PC-3 (cell line): ENCODE data around the gene POLR2F. TPM values are rescaled to one million over a fixed set of nuclear protein-coding genes. Genes with fewer than 3 reads are reported as not detected.

Experiments used
- ATAC-seq: fragments of 200-7000 bp; cut with Tn5 transposase; 2 replicates; pipeline ENCODE4 v1.9.1; 2020; ENCODE audit warnings: mild to moderate bottlenecking, moderate library complexity
- BruUV-seq: library from RNA; stranded (reverse); fragments of 400-500 nt; replicated peaks from 2 replicates; lab custom pipeline; 2021; lab: Mats Ljungman, UMichigan
- CTCF ChIA-PET: fragments of 300-600 bp; sonication (Branson Sonifier 250); formaldehyde crosslinking; loops from one replicate; lab custom pipeline; 2022; ENCODE audit warnings: antibody characterized with exemption; lab: Charles Lee
- POLR2A ChIA-PET: fragments of 300-600 bp; sonication (Branson Sonifier 250); formaldehyde crosslinking; loops from one replicate; lab custom pipeline; 2022; ENCODE audit warnings: antibody characterized with exemption; ENCODE audit not compliant: unreplicated experiment; lab: Charles Lee
- DNase-seq: peaks from one replicate; pipeline ENCODE4 v3.0.0-alpha.2; 2015
- H2AFZ ChIP-seq: fragments of 300-600 bp; sonication (generic); 2 replicates; pipeline ENCODE4 v1.6.0; 2016; ENCODE audit warnings: antibody characterized with exemption, low read length
- H3F3A ChIP-seq: fragments of 300-600 bp; sonication (generic); one replicate; pipeline ENCODE4 v1.6.0; 2017; ENCODE audit warnings: antibody characterized with exemption, low read length, control low read depth, mild to moderate bottlenecking; ENCODE audit not compliant: unreplicated experiment
- H3K27ac ChIP-seq: fragments of 300-600 bp; sonication (generic); 2 replicates; pipeline ENCODE4 v1.5.1; 2016; ENCODE audit warnings: mild to moderate bottlenecking, low read length
- H3K27me3 ChIP-seq: fragments of 300-600 bp; sonication (generic); 2 replicates; pipeline ENCODE4 v1.6.1; 2016; ENCODE audit warnings: low read length, mixed read lengths
- H3K36me3 ChIP-seq: fragments of 300-600 bp; sonication (generic); 2 replicates; pipeline ENCODE4 v1.6.1; 2016; ENCODE audit warnings: low read depth, mixed run types, low read length, mixed read lengths
- H3K4me1 ChIP-seq: fragments of 300-600 bp; sonication (generic); 2 replicates; pipeline ENCODE4 v1.5.1; 2016; ENCODE audit warnings: low read length; ENCODE audit not compliant: insufficient read depth
- H3K4me2 ChIP-seq: fragments of 300-600 bp; sonication (generic); 2 replicates; pipeline ENCODE4 v1.6.0; 2016; ENCODE audit warnings: low read length
- H3K4me3 ChIP-seq: fragments of 300-600 bp; sonication (generic); 2 replicates; pipeline ENCODE4 v1.5.1; 2016; ENCODE audit warnings: mild to moderate bottlenecking, low read length, mixed read lengths
- H3K79me2 ChIP-seq: fragments of 300-600 bp; sonication (generic); 2 replicates; pipeline ENCODE4 v1.6.1; 2017; ENCODE audit warnings: low read length, mixed read lengths
- H3K9ac ChIP-seq: fragments of 300-600 bp; sonication (generic); 2 replicates; pipeline ENCODE4 v1.6.0; 2016; ENCODE audit warnings: mild to moderate bottlenecking, low read length
- H3K9me2 ChIP-seq: fragments of 300-600 bp; sonication (generic); replicated peaks from 2 replicates; pipeline ENCODE4 v1.6.1; 2016; ENCODE audit warnings: mixed run types, low read length, mixed read lengths
- H3K9me3 ChIP-seq: fragments of 300-600 bp; sonication (generic); 2 replicates; pipeline ENCODE4 v1.6.1; 2016; ENCODE audit warnings: low read length, mixed read lengths
- H4K20me1 ChIP-seq: fragments of 300-600 bp; sonication (generic); 2 replicates; pipeline ENCODE4 v1.6.1; 2016; ENCODE audit warnings: low read length, mixed read lengths
- CTCF ChIP-seq: fragments of 300-600 bp; sonication (generic); conservative IDR thresholded peaks from 2 replicates; pipeline ENCODE4 v1.5.1; 2017; ENCODE audit warnings: antibody characterized with exemption, low read depth, mild to moderate bottlenecking, low read length
- EZH2 ChIP-seq: fragments of 300-600 bp; sonication (generic); IDR thresholded peaks from one replicate; pipeline ENCODE4 v1.6.1; 2017; ENCODE audit warnings: antibody characterized with exemption, mild to moderate bottlenecking, low read length; ENCODE audit not compliant: unreplicated experiment
- EZH2phosphoT487 ChIP-seq: fragments of 300-600 bp; sonication (generic); IDR thresholded peaks from 2 replicates; pipeline ENCODE4 v1.6.1; 2018; ENCODE audit warnings: mild to moderate bottlenecking, antibody characterized with exemption, low read length, borderline replicate concordance
- intact Hi-C: fragments of 100-400 bp; cut with micrococcal nuclease; formaldehyde crosslinking; loops from 2 replicates; pipeline ENCODE4 v1.9.0; 2023
- total RNA-seq: library from RNA; depleted of rRNA; stranded (reverse); fragments of >200 nt; gene quantifications from 2 replicates; pipeline ENCODE4 v1.2.3, GENCODE V29; 2014

Gene POLR2F
- total RNA-seq, 1 experiment from 2014 or later: 177 TPM

DNA sequence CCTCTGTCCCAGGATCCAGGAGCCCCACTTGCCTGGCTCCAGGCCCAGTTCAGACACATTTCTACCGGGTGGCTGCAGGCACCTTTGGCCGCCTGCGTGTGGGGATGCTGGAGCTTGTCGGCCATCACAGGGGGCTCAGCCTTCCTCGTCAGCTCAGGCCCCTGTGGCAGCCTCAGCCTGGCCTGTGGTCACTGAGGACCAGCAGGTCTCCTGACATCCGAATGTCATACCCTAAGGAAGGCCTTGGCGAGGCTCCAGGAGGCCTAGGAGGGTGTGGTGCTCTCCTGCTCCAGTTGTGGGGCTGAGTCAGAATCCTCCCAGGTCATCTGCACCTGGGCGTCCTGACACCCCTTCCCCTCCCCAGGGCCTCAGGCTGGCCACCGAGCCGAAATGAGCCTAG lies 45.7 kb downstream of the POLR2F start:
- TF ChIP-seq CTCF: no peak
- no peak for TF ChIP-seq EZH2phosphoT487
- ChIA-PET POLR2A (interaction anchor here (0.6 kb wide), 1 partner anchor 57 kb away, joined by 3 read pairs; no protein-coding TSS in a partner anchor), CTCF (no interaction called here)
- peak; percentile 60 for DNase-seq
- Histone ChIP-seq H2AFZ (peak overlapping the region; percentile 50; the same call in 1 of the 2 replicates), H3F3A (no peaks in the 10 kb centered on the region), H3K9me3 (no peaks in the 10 kb centered on the region), H3K27ac (peak overlapping the region; percentile 67), H3K9ac (peak overlapping the region; percentile 40), H3K79me2 (no peaks in the 10 kb centered on the region), H3K4me2 (peak overlapping the region; percentile 73), H3K36me3 (no peaks in the 10 kb centered on the region), H3K4me1 (peaks cover 14% of the 10 kb centered on the region), H3K9me2 (no peaks in the 10 kb centered on the region), H3K4me3 (peak overlapping the region; percentile 30; the same call in 1 of the 2 replicates), H4K20me1 (no peaks in the 10 kb centered on the region), H3K27me3 (no peaks in the 10 kb centered on the region)
- BruUV-seq: no TSS peak
- peak; percentile 48 for ATAC-seq
- intact Hi-C loops: no loop called here

GRCh38 chr22:37999640-38000272 lies 46.3 kb downstream of the POLR2F start:
- H3K36me3 ChIP-seq: no peaks in the 10 kb centered on the region
- H3K27ac ChIP-seq: peak overlapping the region; percentile 67
- POLR2A ChIA-PET: interaction anchor here (0.6 kb wide), 1 partner anchor 58 kb away, joined by 3 read pairs; no protein-coding TSS in a partner anchor
- ATAC-seq (peak; percentile 90), DNase-seq (peak; percentile 83)
- no peaks in the 10 kb centered on the region for H3K9me3 ChIP-seq
- CTCF ChIA-PET: no interaction called here
- H4K20me1 ChIP-seq: no peaks in the 10 kb centered on the region
- peak overlapping the region; percentile 30; the same call in 1 of the 2 replicates for H3K4me3 ChIP-seq
- peak overlapping the region; percentile 73 for H3K4me2 ChIP-seq
- no peaks in the 10 kb centered on the region for H3F3A ChIP-seq
- peaks cover 14% of the 10 kb centered on the region for H3K4me1 ChIP-seq
- no peaks in the 10 kb centered on the region for H3K27me3 ChIP-seq
- BruUV-seq: no TSS peak
- H2AFZ ChIP-seq: peak overlapping the region; percentile 50; the same call in 1 of the 2 replicates
- TF ChIP-seq EZH2 (no peak), CTCF (no peak), EZH2phosphoT487 (no peak)
- intact Hi-C loops: no loop called here
- peak overlapping the region; percentile 40 for H3K9ac ChIP-seq
- H3K9me2 ChIP-seq: no peaks in the 10 kb centered on the region
- no peaks in the 10 kb centered on the region for H3K79me2 ChIP-seq

DNA sequence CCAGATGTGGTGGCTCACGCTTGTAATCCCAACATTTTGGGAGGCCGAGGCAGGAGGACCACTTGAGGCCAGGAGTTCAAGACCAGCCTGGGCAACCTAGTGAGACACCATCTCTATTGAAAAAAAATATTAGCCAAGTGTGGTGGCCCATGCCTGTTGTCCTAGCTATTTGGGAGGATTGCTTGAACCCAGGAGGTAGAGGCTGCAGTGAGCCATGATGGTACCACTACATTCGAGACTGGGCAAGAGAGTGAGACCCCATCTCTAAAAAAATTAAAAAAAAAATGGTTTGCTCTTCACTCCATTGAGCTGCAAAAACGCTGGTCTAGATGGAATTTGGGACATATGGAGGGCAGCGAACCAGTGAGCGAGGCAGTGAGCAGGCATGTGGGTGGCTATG lies 52.4 kb downstream of the POLR2F start:
- H3K27me3 ChIP-seq: no peaks in the 10 kb centered on the region
- BruUV-seq: no TSS peak
- ChIA-PET POLR2A (no interaction called here), CTCF (no interaction called here)
- no peak overlapping the region for H3K4me2 ChIP-seq
- H3K4me1 ChIP-seq: no peaks in the 10 kb centered on the region
- no peaks in the 10 kb centered on the region for H3K9me3 ChIP-seq
- no peak for DNase-seq
- H3K36me3 ChIP-seq: no peaks in the 10 kb centered on the region
- H3K27ac ChIP-seq: no peak overlapping the region
- TF ChIP-seq CTCF (no peak), EZH2phosphoT487 (no peak), EZH2 (no peak)
- no peaks in the 10 kb centered on the region for H3K79me2 ChIP-seq
- H4K20me1 ChIP-seq: no peaks in the 10 kb centered on the region
- no peak overlapping the region for H3K4me3 ChIP-seq
- intact Hi-C loops: no loop called here
- no peak overlapping the region for H2AFZ ChIP-seq
- no peaks in the 10 kb centered on the region for H3F3A ChIP-seq
- no peak overlapping the region for H3K9ac ChIP-seq
- ATAC-seq: no peak
- H3K9me2 ChIP-seq: no peaks in the 10 kb centered on the region
